Right forelimb (tissue), 1 donor: ENCODE measurements around the gene YTHDC2.

ENCODE experiments used
- DNase-seq: peaks from one replicate; pipeline ENCODE4 v3.0.0-alpha.2; 2018

YTHDC2 gene

GRCh38 chr5:113513384-113514288, at the start of gene YTHDC2:
Gene YTHDC2, plus strand, starts transcription at chr5:113513694. Its CDS starts 202 bp downstream, at chr5:113513896.
- peak; percentile 93 for DNase-seq

DNA sequence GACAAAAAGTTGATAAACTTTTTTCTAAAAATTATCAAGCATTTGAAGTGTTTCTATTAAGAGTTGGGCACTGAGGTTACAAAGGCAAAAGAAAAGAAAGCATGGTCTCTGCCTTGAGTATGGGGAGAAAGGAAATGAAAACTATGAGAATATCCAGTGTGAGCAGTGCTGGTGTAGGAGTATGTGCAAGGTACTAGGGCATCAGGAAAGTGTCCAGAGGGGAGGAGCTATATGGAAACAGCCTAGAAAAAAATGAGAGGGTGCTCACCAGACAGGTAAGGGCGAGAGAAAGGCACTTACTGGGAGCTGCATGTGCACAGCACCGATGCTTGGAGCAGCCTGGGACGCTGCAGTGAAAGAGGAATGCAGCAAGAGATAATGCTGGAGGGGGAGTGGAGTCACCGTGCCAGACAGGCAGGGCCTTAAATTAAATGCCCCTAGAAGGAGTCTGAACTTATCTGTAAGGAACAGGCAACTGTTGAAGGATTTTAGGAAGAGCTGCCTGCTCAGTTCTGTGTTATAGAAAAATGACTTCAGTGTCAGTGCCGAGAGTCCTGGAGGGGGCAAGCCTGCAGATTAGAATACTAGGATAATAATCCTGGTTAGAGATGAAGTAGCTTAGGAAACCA, 39.3 kb upstream of the YTHDC2 start:
- DNase-seq: no peak

DNA sequence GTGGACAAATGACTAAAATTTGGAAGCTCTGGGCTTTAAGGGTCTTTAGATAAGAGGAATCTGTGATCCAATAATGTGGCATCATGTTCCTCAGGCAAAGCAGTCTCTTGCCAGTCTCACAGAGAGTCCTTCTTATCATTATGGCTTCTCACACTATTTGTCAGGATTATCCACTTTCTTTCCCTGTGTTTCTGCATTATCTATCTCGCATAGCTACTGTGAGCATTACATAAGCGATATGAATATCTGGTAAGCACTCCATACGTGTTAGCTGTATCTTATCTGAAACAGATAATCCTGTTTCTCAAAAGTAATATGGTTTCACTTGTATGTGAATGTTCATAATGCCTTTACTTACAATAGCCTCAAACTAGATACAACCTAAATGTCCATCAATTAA, 34.8 kb upstream of the YTHDC2 start:
- no peak for DNase-seq

GRCh38 chr5:113480243-113480642, 33.3 kb upstream of the YTHDC2 start:
- no peak for DNase-seq

- DNase-seq: no peak
These were observed 26.1 kb upstream of the YTHDC2 start for GRCh38 chr5:113487416-113487780.

DNA sequence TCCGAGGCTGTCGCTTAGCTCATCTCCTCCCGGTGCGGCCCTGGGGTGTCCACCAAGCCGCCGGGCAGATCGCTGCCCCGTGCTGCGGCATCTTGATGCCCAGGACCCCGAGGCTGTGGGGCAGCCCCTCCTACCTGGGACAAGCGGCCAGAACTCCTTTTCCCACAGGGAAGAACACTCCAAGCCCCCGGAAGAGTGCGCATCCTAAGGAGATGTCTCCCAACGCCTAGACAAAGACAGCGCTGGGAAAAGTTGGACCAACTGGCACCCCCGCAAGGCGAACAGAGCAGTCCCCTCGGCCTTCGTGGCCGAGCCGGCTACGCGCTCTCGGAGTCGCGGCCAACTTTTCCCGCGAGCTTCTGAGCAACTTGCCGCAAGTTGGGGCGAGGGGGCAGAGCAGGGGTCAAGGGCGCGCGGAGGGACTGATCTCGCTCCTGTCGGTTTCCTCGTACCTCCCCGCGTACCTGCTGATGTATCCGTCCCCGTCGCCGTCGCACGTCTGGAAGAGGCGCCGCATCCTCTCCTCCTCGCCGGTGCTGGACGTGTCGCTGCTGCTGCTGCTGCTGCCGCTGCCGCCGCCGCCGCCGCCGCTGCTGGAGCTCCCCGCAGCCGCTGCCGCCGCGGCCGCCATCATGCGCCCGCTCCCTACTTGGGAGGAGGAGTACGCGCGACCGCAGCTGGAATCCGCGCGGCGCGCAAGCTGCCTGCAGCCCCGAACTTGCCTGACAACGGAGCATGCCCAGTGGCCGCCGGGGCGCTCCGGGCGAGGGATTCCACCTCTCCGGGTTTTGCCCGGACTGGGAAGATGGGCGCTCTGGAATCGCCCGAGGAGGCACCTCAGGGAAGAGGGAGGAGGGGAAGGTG, 25.5 kb upstream of the YTHDC2 start, which contains the start of gene MCC:
TSS of gene MCC (minus strand) at position 673 of the 864 bp plus-strand sequence.
- peak; percentile 91 for DNase-seq

DNA sequence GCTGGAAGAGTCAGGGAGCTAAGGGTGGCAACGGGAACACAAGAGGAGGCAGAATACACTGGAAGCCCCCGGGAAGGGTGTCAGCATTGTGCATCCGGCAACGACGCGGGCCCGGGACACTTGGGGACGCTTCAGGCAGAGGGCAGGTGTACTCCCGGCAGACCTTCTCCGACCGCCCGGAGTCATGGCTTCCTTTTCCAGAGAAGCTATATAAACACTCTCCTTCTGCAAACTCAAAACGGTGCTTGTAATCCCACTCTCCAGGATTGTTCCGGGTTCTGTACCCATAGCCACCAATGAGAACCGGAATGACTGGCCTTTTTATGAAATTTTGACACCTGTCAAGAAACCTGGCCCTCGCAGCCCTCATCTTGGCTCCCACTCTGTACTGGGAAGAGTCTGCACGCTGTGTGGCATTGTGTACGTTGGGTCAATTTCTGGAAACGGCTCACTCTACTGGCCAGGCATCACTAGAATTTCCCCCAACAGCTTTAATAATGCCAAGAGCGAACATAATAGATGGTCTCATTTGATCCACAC, 24.8 kb upstream of the YTHDC2 start:
- DNase-seq: no peak

- DNase-seq: no peak
These were observed 24.2 kb upstream of the YTHDC2 start for GRCh38 chr5:113489299-113489698.

GRCh38 chr5:113490317-113490716, 23.2 kb upstream of the YTHDC2 start:
- DNase-seq: no peak

DNA sequence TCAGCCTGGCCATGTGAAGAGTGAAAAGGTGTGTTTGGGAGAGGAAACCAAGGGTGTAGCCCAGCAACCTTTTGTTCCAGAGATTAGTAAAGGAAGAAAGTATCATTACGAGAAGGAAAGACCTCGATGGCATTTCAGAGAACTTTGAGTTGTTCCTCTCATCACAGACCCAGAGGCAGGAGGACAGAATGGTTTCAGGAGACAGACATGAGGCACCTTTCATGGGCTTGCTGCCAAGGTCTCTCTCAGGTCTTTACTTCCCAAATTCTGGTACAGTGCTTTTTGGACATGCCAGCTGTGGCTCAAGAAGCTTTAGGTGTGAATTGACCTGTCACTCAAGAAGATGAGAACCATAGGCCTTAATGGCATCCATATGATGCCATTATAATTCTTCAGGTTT, 22.5 kb upstream of the YTHDC2 start:
- no peak for DNase-seq

- no peak for DNase-seq
These were observed 20.0 kb upstream of the YTHDC2 start for GRCh38 chr5:113493446-113493845.

DNA sequence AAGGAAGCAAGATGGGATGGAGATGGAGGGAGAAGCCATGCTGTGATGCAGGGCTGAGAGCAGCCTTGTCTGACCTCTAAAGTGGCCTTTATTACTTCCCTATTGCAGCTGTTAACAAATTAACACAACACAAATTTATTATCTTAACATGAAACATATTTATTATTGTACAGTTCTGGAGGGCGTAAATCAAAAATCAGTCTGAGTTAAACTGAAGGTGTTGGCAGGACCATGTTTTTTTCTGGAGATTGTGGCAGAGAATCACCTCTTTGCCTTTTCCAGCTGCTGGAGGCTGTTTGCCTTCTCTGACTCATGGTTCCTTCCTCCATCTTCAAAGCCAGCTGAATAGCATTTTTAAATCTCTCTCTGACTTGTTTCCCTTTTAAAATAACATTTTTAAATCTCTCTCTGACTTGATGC, 18.1 kb upstream of the YTHDC2 start:
- DNase-seq: no peak

- no peak for DNase-seq
These were observed 11.4 kb upstream of the YTHDC2 start for GRCh38 chr5:113502073-113502472.

DNA sequence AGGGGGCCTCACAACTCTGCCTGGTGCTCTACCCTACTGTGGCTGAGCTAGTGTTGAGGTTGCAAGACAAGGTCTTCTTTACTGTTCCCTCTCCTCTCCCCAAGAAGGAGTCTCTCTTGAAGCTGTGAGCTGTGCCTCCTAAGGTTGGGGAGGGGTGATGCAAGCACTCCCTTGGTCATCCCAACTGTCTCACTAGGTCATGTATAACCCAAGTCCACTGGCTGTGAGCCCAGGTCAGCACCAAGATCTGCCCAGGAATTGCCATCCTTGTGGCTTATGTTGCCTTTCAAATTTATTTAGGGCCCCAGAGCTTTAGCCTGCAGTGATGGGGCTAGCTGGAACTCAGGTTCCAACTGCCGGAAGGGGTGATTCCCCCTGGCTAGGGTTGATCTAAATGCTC, 10.3 kb upstream of the YTHDC2 start:
- DNase-seq: no peak

- DNase-seq: no peak
These were observed 8.3 kb upstream of the YTHDC2 start for GRCh38 chr5:113505181-113505580.

DNA sequence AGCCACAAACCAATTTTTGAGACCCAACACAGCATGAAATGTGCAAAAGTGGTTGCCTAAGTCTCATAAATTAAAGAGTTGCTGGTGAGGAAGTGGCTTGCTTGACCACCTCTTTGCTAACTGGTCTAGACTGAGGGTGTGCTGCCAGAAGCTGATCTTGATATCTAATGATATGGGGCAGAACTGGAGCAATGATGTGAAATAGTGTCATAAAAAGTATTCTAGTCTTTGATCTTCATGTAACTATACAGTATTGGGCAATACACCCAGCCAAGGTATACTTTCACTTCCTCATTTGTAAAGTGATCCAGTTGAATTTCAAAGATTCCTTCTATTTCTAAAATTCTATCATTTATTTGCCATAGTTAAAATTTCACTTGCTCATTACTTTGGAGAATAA, 5.9 kb upstream of the YTHDC2 start:
- no peak for DNase-seq

- no peak for DNase-seq
These were observed 4.7 kb upstream of the YTHDC2 start for GRCh38 chr5:113508756-113509155.

GRCh38 chr5:113510836-113511451, 2.5 kb upstream of the YTHDC2 start:
- no peak for DNase-seq

GRCh38 chr5:113512341-113512740, 1.2 kb upstream of the YTHDC2 start:
- no peak for DNase-seq

DNA sequence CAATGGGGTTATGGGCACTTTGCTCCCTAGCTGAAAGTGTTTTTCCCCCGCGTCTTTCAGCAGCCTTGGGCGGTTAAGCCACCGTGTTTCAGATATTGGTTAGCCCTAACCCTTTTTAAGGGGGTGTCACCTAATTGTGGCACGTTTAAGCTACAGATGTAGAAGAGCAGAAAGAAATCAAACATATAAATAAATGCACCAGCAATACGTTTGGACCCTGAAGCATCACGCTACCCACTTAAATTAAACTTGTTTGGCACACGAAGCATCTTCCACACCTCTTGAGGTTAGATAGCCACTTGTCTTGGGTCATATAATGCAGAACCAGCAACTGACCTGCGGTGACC, 768 bp downstream of the YTHDC2 start:
- DNase-seq: no peak

- no peak for DNase-seq
These were observed 5.4 kb downstream of the YTHDC2 start for GRCh38 chr5:113518884-113519283.

DNA sequence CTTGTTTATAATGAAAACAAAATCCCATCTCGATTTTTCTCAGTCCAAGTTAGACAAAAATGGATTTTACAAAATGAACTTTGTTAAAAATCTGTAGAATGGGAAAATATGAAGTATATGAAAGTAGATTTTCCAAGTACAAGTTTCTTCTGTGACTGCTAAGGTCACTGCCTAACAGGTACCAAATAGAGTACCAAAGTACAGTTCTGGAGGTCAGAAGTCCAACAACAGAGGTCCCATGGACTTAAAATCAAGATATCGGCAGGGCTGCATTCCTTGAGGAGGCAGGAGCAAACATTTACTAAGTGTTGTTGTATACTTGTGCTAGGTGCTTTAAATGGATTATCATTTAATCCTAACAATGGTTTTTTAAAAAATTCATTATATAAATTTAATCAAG, 5.9 kb downstream of the YTHDC2 start:
- no peak for DNase-seq

DNA sequence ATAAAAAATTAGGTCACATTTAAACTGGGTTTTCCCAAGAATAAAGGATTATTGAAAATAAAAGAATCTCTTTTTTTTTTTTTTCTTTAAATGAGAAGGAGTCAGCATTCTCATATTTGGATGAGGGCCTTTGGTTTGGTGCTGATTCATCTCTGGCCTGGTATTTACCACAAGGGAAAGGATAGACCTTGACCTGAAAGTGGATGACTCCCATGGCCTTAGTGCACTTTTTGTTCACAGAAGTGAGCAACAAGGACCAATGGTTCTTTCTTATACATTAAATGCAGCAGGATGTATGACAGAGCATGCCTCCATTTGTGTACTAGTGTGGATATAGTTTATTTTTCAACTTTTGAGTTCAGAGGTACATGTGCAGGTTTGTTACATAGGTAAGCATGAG, 6.9 kb downstream of the YTHDC2 start:
- DNase-seq: no peak
